Measurements from ENCODE around the gene CDK8. TPM values are rescaled to one million over a fixed set of nuclear protein-coding genes. Genes with fewer than 3 reads are reported as not detected.
A peak's percentile ranks its signal among the peaks of the same experiment; 100 is the strongest.

Gene CDK8
- total and polyA plus RNA-seq, 10 of the 15 experiments (the other 5 are each of a cell fraction or from before 2014, with no cell fraction given) = 8.6 to 23.5 (median 12.5) TPM

DNA sequence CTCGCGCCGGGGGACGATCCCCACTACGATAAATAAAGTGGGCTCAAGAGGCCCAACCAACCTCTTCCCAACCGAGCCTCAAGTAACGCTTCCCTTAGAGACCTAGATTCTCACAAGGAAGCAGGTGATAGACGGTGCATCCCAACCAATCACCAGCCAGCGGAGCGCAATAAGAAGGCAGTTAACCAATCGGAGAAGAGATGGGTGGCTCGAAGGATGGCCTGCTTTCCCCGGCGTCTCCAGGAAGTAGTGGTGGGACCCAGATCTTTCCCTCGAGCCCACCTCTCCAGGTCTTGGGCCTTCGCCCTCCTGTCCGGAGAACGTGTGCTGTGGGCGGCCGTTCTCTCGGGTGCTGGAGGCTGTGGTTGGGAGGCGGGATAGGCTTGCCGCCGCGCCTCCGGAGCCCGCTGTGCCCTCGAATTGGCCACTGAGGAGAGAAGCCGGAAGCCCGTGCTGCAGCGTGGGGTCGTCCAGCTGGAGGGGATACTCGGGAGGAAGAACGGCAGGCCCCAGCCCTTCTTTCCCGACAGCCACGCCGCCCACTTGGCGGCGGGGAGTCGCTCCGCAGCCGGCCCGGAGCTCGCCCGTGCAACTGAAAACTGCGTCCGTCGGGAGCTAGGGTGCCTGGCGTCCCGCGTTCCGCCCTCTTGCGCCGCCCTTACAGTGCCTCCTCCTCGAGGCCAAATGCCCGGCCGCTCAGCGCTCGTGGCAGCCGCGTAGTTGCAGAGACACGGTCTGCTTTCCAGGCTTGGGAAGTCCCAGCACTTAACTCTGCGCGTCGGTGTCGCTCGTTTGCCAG is 32.0 kb upstream of the CDK8 start, which contains the start of gene RNF6 (continued):
- TF ChIP-seq, protein P1, sequence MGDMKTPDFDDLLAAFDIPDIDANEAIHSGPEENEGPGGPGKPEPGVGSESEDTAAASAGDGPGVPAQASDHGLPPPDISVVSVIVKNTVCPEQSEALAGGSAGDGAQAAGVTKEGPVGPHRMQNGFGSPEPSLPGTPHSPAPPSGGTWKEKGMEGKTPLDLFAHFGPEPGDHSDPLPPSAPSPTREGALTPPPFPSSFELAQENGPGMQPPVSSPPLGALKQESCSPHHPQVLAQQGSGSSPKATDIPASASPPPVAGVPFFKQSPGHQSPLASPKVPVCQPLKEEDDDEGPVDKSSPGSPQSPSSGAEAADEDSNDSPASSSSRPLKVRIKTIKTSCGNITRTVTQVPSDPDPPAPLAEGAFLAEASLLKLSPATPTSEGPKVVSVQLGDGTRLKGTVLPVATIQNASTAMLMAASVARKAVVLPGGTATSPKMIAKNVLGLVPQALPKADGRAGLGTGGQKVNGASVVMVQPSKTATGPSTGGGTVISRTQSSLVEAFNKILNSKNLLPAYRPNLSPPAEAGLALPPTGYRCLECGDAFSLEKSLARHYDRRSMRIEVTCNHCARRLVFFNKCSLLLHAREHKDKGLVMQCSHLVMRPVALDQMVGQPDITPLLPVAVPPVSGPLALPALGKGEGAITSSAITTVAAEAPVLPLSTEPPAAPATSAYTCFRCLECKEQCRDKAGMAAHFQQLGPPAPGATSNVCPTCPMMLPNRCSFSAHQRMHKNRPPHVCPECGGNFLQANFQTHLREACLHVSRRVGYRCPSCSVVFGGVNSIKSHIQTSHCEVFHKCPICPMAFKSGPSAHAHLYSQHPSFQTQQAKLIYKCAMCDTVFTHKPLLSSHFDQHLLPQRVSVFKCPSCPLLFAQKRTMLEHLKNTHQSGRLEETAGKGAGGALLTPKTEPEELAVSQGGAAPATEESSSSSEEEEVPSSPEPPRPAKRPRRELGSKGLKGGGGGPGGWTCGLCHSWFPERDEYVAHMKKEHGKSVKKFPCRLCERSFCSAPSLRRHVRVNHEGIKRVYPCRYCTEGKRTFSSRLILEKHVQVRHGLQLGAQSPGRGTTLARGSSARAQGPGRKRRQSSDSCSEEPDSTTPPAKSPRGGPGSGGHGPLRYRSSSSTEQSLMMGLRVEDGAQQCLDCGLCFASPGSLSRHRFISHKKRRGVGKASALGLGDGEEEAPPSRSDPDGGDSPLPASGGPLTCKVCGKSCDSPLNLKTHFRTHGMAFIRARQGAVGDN (IDR thresholded peaks at IDR 0.05) = peak; percentile 86
- TF ChIP-seq, protein P2, sequence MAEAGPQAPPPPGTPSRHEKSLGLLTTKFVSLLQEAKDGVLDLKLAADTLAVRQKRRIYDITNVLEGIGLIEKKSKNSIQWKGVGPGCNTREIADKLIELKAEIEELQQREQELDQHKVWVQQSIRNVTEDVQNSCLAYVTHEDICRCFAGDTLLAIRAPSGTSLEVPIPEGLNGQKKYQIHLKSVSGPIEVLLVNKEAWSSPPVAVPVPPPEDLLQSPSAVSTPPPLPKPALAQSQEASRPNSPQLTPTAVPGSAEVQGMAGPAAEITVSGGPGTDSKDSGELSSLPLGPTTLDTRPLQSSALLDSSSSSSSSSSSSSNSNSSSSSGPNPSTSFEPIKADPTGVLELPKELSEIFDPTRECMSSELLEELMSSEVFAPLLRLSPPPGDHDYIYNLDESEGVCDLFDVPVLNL (IDR thresholded peaks at IDR 0.05; ENCODE audit: low read depth, low read length) = no peak
- TF ChIP-seq, protein P3, sequence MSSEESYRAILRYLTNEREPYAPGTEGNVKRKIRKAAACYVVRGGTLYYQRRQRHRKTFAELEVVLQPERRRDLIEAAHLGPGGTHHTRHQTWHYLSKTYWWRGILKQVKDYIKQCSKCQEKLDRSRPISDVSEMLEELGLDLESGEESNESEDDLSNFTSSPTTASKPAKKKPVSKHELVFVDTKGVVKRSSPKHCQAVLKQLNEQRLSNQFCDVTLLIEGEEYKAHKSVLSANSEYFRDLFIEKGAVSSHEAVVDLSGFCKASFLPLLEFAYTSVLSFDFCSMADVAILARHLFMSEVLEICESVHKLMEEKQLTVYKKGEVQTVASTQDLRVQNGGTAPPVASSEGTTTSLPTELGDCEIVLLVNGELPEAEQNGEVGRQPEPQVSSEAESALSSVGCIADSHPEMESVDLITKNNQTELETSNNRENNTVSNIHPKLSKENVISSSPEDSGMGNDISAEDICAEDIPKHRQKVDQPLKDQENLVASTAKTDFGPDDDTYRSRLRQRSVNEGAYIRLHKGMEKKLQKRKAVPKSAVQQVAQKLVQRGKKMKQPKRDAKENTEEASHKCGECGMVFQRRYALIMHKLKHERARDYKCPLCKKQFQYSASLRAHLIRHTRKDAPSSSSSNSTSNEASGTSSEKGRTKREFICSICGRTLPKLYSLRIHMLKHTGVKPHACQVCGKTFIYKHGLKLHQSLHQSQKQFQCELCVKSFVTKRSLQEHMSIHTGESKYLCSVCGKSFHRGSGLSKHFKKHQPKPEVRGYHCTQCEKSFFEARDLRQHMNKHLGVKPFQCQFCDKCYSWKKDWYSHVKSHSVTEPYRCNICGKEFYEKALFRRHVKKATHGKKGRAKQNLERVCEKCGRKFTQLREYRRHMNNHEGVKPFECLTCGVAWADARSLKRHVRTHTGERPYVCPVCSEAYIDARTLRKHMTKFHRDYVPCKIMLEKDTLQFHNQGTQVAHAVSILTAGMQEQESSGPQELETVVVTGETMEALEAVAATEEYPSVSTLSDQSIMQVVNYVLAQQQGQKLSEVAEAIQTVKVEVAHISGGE (CRISPR knock-in tag; IDR thresholded peaks at IDR 0.05) = peak; percentile 94
- TF ChIP-seq, protein P4, sequence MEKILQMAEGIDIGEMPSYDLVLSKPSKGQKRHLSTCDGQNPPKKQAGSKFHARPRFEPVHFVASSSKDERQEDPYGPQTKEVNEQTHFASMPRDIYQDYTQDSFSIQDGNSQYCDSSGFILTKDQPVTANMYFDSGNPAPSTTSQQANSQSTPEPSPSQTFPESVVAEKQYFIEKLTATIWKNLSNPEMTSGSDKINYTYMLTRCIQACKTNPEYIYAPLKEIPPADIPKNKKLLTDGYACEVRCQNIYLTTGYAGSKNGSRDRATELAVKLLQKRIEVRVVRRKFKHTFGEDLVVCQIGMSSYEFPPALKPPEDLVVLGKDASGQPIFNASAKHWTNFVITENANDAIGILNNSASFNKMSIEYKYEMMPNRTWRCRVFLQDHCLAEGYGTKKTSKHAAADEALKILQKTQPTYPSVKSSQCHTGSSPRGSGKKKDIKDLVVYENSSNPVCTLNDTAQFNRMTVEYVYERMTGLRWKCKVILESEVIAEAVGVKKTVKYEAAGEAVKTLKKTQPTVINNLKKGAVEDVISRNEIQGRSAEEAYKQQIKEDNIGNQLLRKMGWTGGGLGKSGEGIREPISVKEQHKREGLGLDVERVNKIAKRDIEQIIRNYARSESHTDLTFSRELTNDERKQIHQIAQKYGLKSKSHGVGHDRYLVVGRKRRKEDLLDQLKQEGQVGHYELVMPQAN (conservative IDR thresholded peaks at IDR 0.05) = peak; percentile 67; the same call in 1 of the 2 replicates
- TF ChIP-seq POLR2AphosphoS5 (IDR thresholded peaks at IDR 0.05; ENCODE audit: low read length) (peak; percentile 93), TCF3 (IDR thresholded peaks at IDR 0.05; ENCODE audit: borderline replicate concordance, insufficient read depth, low read depth, low read length) (peak; percentile 61; the same call in 1 of the 2 replicates), ATF7 (IDR thresholded peaks at IDR 0.05; ENCODE audit: low read depth) (no peak), MXI1 (IDR thresholded peaks at IDR 0.05; ENCODE audit: low read depth, low read length) (no peak; the same call in 1 of the 2 replicates), NR2F1 (conservative IDR thresholded peaks at IDR 0.05) (peak; percentile 35; the same call in 1 of the 2 replicates), ZNF217 (IDR thresholded peaks at IDR 0.05) (0 out of 2 replicates have a peak, but pooled peaks have one; percentile 29), ESRRA (IDR thresholded peaks at IDR 0.05; ENCODE audit: low read length) (peak; percentile 59; the same call in 1 of the 2 replicates), SMAD1 (IDR thresholded peaks at IDR 0.05; ENCODE audit: low read depth, partially characterized antibody) (no peak), FOXK2 (IDR thresholded peaks at IDR 0.05) (no peak)
- TF ChIP-seq, protein P5, sequence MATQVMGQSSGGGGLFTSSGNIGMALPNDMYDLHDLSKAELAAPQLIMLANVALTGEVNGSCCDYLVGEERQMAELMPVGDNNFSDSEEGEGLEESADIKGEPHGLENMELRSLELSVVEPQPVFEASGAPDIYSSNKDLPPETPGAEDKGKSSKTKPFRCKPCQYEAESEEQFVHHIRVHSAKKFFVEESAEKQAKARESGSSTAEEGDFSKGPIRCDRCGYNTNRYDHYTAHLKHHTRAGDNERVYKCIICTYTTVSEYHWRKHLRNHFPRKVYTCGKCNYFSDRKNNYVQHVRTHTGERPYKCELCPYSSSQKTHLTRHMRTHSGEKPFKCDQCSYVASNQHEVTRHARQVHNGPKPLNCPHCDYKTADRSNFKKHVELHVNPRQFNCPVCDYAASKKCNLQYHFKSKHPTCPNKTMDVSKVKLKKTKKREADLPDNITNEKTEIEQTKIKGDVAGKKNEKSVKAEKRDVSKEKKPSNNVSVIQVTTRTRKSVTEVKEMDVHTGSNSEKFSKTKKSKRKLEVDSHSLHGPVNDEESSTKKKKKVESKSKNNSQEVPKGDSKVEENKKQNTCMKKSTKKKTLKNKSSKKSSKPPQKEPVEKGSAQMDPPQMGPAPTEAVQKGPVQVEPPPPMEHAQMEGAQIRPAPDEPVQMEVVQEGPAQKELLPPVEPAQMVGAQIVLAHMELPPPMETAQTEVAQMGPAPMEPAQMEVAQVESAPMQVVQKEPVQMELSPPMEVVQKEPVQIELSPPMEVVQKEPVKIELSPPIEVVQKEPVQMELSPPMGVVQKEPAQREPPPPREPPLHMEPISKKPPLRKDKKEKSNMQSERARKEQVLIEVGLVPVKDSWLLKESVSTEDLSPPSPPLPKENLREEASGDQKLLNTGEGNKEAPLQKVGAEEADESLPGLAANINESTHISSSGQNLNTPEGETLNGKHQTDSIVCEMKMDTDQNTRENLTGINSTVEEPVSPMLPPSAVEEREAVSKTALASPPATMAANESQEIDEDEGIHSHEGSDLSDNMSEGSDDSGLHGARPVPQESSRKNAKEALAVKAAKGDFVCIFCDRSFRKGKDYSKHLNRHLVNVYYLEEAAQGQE (IDR thresholded peaks at IDR 0.05; ENCODE audit: low read depth, low read length) = 0 out of 2 replicates have a peak, but pooled peaks have one; percentile 23

All from GM12878 (cell line).